ENCODE data around the gene KCTD10. TPM values are rescaled to one million over a fixed set of nuclear protein-coding genes. Genes with fewer than 3 reads are reported as not detected.

Gene KCTD10, protein sequence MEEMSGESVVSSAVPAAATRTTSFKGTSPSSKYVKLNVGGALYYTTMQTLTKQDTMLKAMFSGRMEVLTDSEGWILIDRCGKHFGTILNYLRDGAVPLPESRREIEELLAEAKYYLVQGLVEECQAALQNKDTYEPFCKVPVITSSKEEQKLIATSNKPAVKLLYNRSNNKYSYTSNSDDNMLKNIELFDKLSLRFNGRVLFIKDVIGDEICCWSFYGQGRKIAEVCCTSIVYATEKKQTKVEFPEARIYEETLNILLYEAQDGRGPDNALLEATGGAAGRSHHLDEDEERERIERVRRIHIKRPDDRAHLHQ
- 67.7 TPM for total RNA-seq (ENCODE audit: insufficient read depth, low replicate concordance)

GRCh38 chr12:109477185-109477962 is at the start of gene KCTD10, which contains the start of gene UBE3B:
TSS of gene KCTD10 (minus strand) at chr12:109477300. CDS start at chr12:109477262, 38 bp downstream.
TSS of gene UBE3B (plus strand) at chr12:109477634. CDS start at chr12:109483552, 5,918 bp downstream.
- peak; percentile 90 for DNase-seq (ENCODE audit: low spot score)

- no peak for DNase-seq (ENCODE audit: low spot score)
Measured at GRCh38 chr12:109525279-109525585, 48.1 kb upstream of the KCTD10 start.

GRCh38 chr12:109524466-109525278 is 47.6 kb upstream of the KCTD10 start:
- DNase-seq (ENCODE audit: low spot score), result no peak

DNA sequence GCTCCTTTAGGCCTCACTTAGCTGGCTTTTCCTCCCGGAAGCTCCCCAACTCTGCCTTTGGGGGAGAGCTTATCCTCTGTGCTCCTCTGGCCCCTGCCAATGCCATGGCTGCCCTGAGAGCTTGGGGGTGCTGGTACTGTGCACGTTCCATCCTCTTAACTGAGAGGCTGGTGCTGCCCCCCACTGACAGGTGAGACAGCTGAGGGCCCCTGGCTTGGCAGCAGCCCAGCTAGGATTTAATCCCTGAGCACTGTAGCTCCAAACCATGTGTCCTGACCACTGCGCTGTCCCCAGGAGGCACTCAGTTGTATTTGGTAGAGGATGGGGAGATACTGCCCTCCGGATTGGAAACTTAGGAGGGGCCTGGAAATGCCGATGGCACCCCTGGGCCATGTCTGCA is 46.4 kb upstream of the KCTD10 start:
- no peak for DNase-seq (ENCODE audit: low spot score)

- DNase-seq (ENCODE audit: low spot score), result no peak
Measured at GRCh38 chr12:109523071-109523470, 46.0 kb upstream of the KCTD10 start.

DNA sequence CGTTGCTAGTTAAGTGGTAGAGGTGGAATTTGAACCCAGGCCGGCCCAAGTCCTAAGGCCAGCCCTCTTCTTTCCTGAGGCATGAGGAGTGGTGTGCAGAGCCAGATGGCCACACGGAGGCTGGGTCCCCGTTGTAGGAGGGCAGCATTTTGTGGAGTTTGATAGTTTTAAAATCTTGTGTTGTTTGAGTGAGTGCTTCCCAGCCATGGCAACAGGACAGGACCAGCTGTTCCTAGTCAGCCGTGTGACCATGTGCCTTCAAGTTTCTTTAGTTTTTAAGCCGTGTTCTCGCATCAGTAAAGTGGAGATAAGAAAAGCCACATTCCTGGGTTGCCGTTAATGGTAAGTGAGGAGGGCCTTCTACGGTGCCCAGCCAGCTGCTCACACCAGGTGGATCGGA is 44.7 kb upstream of the KCTD10 start:
- DNase-seq (ENCODE audit: low spot score), result no peak

DNA sequence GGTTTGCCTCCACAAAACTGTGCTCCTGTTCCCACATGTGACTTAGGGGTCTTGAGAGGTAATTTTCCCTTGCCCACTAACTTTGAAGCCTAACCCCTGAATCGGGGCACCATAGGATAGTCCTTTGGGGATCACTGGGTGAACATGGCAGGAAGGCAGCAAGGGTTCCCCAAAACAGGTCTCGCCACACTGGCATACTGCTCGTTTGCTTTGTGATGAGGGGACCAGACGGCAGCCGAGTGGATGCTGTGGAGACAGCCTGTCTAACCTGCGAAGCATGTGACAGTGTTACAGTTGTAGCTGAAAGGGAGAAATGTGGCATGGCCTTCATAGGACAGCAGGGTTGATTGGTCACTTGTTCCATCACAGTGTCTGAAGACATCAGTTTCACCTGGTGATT is 42.7 kb upstream of the KCTD10 start:
- no peak for DNase-seq (ENCODE audit: low spot score)

GRCh38 chr12:109518820-109519665 is 41.9 kb upstream of the KCTD10 start:
- DNase-seq (ENCODE audit: low spot score), result peak; percentile 67

- DNase-seq (ENCODE audit: low spot score), result no peak
Measured at GRCh38 chr12:109517619-109518018, 40.5 kb upstream of the KCTD10 start.

DNA sequence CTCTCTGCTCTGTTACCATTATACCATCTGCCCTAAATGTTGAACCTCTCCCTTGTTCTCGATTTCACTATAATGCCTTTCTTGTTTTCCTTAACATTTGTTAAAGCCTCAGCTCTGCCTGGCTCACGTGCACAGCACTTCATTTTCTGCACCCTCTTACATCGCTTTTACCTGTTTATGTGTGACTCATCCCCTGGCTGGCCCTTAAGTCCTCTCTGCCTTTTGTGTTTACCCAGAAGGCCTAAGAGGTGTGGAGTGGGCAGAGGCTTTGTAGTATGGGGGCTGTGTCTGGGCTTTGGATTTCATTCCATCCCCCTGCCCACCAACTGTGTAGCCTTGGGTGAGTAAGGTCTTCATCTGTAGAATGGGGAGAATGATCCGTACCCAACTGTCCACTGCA is 36.9 kb upstream of the KCTD10 start:
- no peak for DNase-seq (ENCODE audit: low spot score)

GRCh38 chr12:109513051-109513450 is 36.0 kb upstream of the KCTD10 start:
- DNase-seq (ENCODE audit: low spot score), result no peak

- no peak for DNase-seq (ENCODE audit: low spot score)
Measured at GRCh38 chr12:109512608-109513007, 35.5 kb upstream of the KCTD10 start.

DNA sequence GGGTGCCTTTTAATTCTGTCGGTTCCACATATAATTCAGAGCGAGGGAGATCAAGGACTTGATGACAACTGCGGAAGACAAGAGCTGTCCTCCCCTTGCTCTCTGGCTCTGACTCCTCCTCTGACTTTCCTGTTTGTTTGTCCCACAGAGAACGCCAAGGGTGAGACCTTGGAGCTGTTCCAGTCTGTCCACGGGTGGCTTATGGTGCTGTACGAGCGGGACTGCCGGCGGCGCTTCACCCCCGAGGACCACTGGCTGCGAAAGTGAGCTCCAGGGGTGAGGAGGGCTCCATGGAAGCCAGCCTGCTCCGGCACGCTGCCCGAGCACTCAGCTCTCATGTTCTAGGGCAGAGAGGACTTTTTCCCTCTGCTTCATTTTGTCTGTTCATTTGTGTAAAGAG is 33.1 kb upstream of the KCTD10 start:
- DNase-seq (ENCODE audit: low spot score), result no peak

DNA sequence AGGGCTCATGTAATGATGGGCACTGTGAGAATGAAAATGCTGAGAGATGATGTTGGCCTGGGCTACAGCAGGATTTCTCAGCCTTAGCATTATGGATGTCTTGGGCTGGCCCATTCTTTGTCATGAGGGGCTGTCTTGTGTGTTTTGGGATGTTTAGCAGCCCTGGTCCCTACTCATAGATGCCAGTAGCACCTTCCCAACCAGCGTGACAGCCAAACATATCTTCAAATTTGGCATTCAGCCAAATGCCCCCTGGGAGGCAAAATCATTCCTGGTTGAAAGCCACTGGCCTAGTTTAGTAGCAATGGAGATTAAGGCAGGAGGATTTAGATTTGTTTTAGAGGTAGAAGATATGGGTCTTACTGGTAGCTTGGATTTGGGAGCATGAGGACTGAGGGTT is 27.0 kb upstream of the KCTD10 start:
- no peak for DNase-seq (ENCODE audit: low spot score)

- no peak for DNase-seq (ENCODE audit: low spot score)
Measured at GRCh38 chr12:109503611-109504010, 26.5 kb upstream of the KCTD10 start.

DNA sequence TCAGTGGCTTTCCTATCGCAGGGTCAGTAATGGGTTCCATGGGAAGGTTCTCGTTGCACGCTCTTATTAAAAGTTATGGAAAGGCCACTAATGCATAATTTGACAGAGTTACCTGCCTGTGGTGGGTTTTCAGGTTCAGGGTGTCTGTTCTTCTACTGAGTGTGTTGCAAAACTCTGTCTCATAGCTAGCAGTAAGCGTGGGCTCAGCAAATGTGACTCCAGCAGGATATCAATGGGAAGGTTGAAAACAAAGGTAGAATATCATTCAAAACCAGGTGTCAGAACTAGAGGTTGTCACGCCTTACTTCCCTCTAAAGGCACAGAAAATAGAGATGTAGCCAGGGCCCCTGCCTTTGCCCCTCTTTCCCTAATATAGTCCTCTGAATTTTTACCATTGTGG is 25.2 kb upstream of the KCTD10 start:
- DNase-seq (ENCODE audit: low spot score), result no peak

DNA sequence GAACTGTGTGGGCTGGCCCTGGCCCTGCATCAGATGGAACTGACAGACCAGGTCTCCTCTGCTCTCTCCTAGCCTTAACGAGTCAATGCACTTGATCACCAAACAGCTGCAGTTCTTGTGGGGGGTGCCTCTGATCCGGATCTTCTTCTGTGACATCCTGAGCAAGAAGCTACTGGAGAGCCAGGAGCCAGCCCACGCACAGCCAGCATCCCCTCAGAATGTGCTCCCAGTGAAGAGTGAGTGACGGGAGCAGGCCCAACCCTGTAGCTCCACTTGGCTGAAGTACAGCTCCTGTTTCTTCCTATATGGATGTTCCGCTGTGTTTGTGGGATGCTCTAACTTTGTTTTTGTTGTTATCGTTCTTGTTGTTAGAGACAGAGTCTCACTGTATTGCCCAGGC is 24.2 kb upstream of the KCTD10 start:
- no peak for DNase-seq (ENCODE audit: low spot score)

GRCh38 chr12:109500406-109501185 is 23.5 kb upstream of the KCTD10 start:
- DNase-seq (ENCODE audit: low spot score), result no peak

DNA sequence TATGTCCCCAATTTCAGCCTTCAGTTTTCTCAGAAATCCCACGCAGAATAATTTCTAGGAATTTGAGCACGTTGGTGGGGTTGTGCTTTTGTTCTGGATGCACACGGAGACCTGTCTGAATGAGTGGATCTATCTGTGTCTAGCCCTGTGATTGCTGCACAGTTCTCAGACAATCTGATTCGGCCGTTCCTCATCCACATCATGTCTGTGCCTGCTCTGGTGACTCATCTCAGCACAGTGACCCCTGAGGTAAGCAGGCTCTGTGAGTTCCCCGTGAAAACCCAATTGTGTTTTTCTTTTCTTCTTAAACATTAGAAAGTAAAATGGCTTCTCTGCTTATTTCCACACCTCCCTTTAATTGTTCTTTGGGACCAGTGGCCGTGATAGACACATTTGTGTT is 20.6 kb upstream of the KCTD10 start:
- DNase-seq (ENCODE audit: low spot score), result peak; percentile 46

GRCh38 chr12:109496306-109496705 is 19.2 kb upstream of the KCTD10 start:
- no peak for DNase-seq (ENCODE audit: low spot score)

- no peak for DNase-seq (ENCODE audit: low spot score)
Measured at GRCh38 chr12:109495012-109495411, 17.9 kb upstream of the KCTD10 start.
